Skeletal muscle tissue (tissue), 4 donors: ENCODE data around the gene PRPSAP1. TPM values are rescaled to one million over a fixed set of nuclear protein-coding genes. Genes with fewer than 3 reads are reported as not detected.

Experiments
- H3K27ac ChIP-seq: one replicate; pipeline ENCODE4 v1.7.0; 2013; ENCODE audit warnings: mild to moderate bottlenecking, low read depth, low read length, inconsistent platforms
- H3K27me3 ChIP-seq, 3 donors: one replicate each; pipeline ENCODE4 v1.7.0; 2013; ENCODE audit warnings: low read length in 3 of 3; ENCODE audit not compliant: control insufficient read depth in 3 of 3, insufficient read depth in 3 of 3
- H3K36me3 ChIP-seq, 3 donors: one replicate each; pipeline ENCODE4 v1.7.0; 2013; ENCODE audit warnings: low read length in 3 of 3; ENCODE audit not compliant: control insufficient read depth in 3 of 3, insufficient read depth in 3 of 3
- H3K4me1 ChIP-seq, 3 donors: one replicate each; pipeline ENCODE4 v1.7.0; 2013; ENCODE audit warnings: low read length in 3 of 3, mild to moderate bottlenecking in 3 of 3; ENCODE audit not compliant: control insufficient read depth in 3 of 3, insufficient read depth in 3 of 3
- H3K4me3 ChIP-seq, 3 donors: one replicate each; pipeline ENCODE4 v1.7.0; 2013; ENCODE audit warnings: low read length in 3 of 3
- H3K9ac ChIP-seq, 3 donors: one replicate each; pipeline ENCODE4 v1.7.0; 2013; ENCODE audit warnings: low read length in 3 of 3, mild to moderate bottlenecking in 3 of 3, moderate library complexity in 2 of 3, low read depth in 1 of 3
- H3K9me3 ChIP-seq, 3 donors: one replicate each; pipeline ENCODE4 v1.7.0; 2013; ENCODE audit warnings: low read length in 3 of 3; ENCODE audit not compliant: control insufficient read depth in 3 of 3
- total RNA-seq: library from RNA; depleted of rRNA; stranded (reverse); fragments of >200 nt; gene quantifications from one replicate; pipeline ENCODE4 v1.2.3, GENCODE V29; 2014
- donor health status: Osteomylitis.

Gene PRPSAP1
- total RNA-seq, 1 donor from 2014 or later: 24.0 TPM

DNA sequence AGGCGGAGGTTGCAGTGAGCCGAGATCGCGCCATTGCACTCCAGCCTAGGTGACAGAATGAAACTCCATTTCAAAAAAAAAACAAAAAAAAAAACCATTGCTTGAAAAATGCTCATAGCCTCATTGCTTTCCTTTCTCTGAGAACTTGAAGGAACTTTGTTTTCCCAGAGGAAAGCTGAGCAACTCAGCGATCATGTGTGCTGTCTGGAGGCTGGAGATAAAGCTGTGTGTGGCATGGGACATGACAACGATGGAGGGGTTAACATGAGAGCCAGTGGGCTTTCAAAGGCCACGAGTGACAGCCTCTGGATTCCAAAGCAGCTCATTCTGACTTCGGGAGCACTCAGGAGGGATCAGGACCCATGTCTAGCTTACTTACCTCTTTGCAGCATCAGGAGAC lies 24.1 kb downstream of the PRPSAP1 start:
- peaks cover 4 to 22% (median 13%) of the 10 kb centered on the region in 3 donors for H3K36me3 ChIP-seq
- H3K4me1 ChIP-seq: peaks cover 6 to 8% (median 7%) of the 10 kb centered on the region in 3 donors
- H3K9ac ChIP-seq: no peak overlapping the region
- no peaks in the 10 kb centered on the region for H3K27me3 ChIP-seq
- H3K4me3 ChIP-seq: no peak overlapping the region
- H3K27ac ChIP-seq: no peak overlapping the region
- no peaks in the 10 kb centered on the region for H3K9me3 ChIP-seq

DNA sequence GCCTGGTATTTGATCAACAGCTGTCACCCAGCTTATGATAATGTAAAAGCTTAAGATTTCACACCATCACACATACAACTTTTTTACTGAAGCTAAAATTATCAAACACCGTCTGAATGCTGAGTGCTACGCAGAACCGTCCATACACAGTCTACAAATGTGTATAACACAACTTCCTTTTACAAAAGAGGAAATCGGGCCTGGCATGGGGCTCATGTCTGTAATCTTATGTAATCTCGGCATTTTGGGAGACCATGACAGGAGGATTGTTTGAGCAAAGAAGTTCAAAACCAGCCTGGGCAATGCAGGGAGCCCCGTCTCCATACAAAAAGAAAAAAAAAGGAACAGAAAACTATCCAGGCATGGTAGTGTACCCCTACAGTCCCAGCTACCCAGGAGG lies 26.0 kb downstream of the PRPSAP1 start:
- Histone ChIP-seq H3K36me3 (peaks cover 5 to 25% (median 13%) of the 10 kb centered on the region in 3 donors), H3K27me3 (no peaks in the 10 kb centered on the region), H3K4me1 (peaks cover 6 to 7% (median 7%) of the 10 kb centered on the region in 3 donors), H3K9ac (no peak overlapping the region), H3K9me3 (no peaks in the 10 kb centered on the region), H3K4me3 (no peak overlapping the region), H3K27ac (no peak overlapping the region)

DNA sequence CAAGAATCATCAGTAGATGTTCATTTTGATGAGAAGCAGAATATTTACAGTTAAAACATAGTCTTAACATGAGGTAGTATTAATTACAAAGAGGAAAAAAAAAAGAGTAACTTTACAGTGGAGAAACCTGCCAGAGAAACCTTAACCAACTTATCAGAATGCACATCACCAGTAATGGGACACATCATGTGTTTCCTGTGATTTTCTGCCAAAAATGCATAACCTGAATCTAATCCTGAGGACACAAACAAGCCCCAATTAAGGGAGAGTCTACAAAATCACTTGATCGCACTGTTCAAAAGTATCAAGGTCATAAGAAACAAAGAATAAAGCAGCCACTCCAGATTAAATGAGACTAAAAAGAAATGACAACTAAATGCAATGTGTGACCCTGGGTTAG lies 27.4 kb downstream of the PRPSAP1 start:
- Histone ChIP-seq H3K4me3 (no peak overlapping the region), H3K36me3 (peaks cover 8 to 26% (median 13%) of the 10 kb centered on the region in 3 donors), H3K9ac (no peak overlapping the region), H3K27ac (no peak overlapping the region), H3K4me1 (no peaks in the 10 kb centered on the region), H3K9me3 (no peaks in the 10 kb centered on the region), H3K27me3 (no peaks in the 10 kb centered on the region)

DNA sequence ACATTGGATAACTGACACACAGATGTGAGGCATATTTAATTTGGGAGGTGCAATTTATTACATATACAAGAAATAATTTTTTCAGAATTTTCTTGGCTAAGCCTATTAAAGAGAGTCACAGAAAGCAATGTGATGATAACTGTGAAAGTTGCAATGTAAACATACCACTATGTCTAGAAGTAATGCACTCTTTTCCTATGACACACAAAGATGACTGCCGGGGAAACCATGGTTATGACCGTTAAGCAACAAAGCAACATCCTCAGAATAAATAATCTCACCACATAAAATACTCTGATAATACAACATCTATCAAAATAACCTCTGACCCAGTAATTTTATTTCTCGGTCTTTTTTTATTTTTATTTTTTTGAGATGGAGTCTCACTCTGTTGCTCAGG lies 35.1 kb downstream of the PRPSAP1 start:
- Histone ChIP-seq H3K9me3 (no peaks in the 10 kb centered on the region), H3K4me1 (no peaks in the 10 kb centered on the region), H3K9ac (no peak overlapping the region), H3K4me3 (no peak overlapping the region), H3K27ac (no peak overlapping the region), H3K27me3 (no peaks in the 10 kb centered on the region), H3K36me3 (peaks cover 3 to 12% (median 6%) of the 10 kb centered on the region in 3 donors)

DNA sequence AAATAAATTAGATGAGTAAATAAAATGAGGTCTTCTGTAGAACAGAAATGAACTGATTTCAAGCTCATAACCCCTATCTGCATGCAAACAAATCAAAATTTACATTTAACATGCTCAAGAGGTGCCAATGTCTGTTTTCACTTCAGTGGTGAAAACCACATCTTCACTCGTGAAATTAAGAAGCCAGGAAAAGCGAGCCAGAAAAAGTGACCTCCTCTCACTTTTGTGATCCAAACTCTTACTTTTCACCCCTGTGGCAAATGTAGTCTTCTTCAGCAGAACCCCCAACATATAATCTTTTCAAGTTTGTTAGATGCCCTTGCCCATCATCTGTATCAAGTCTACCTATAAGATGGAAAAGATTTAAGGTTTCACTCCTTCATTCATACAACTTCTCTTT lies 36.2 kb downstream of the PRPSAP1 start:
- H3K36me3 ChIP-seq: peaks cover 11 to 18% (median 13%) of the 10 kb centered on the region in 3 donors
- H3K4me1 ChIP-seq: no peaks in the 10 kb centered on the region
- no peaks in the 10 kb centered on the region for H3K27me3 ChIP-seq
- H3K9me3 ChIP-seq: no peaks in the 10 kb centered on the region
- no peak overlapping the region for H3K9ac ChIP-seq
- no peak overlapping the region for H3K27ac ChIP-seq
- no peak overlapping the region for H3K4me3 ChIP-seq

DNA sequence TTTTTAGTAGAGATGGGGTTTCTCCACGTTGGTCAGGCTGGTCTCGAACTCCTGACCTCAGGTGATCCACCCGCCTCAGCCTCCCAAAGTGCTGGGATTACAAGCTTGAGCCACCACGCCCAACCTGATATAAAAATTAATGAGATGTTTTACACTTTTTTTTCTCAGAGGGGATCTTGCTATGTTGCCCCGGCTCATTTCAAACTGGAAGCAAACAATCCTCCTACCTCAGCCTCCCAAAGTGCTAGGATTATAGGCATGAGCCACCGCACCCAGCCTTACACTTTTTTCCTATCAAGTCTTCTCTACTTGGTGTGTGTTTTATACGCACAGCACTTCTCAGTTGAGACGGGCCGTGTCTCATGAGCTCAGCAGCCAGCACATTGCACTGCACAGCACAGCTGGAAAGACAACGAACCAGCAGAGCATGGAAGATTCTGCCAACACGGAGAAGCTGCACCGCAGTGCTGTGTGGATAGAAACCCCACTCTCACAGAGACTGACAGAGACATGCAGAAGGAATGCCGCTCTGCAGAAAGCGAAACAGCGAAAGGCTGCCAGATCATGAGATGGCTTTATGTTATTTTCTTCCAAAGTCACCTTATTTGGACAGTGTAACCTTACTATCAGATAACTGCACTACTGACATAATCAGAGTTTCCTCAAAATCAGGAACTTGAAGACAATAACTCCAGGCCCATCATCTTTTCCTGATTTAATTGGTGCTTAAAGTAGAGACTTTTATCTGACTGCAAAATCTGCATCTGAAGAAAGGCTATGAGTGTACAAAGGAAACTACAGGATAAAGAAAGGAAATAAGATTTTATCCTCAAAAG lies 39.1 kb downstream of the PRPSAP1 start:
- Histone ChIP-seq H3K9me3 (no peaks in the 10 kb centered on the region), H3K36me3 (peaks cover 16 to 31% (median 23%) of the 10 kb centered on the region in 3 donors), H3K9ac (peak overlapping the region in 1 of 3 donors; percentile 33), H3K4me1 (no peaks in the 10 kb centered on the region), H3K4me3 (no peak overlapping the region), H3K27me3 (no peaks in the 10 kb centered on the region), H3K27ac (no peak overlapping the region)

DNA sequence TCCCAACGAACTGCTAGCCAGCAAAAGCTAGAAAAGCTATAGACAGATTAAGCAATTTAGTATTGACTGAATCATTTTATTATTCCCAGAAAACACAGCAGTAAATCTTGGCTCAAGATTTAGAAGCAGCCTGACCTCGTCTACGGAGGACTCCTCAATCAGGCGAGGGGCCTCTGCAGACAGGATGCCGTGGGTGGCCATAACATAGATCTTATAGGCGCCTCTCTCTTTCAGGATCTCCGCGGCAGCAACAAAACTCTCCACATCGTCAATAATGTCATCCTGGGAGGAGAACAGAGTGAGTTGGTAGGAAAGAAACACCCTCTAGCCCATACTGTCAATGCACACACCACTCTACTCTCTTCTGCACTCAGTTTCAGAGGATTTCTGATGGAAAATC lies 41.0 kb downstream of the PRPSAP1 start:
- H3K4me3 ChIP-seq: no peak overlapping the region
- H3K4me1 ChIP-seq: no peaks in the 10 kb centered on the region
- no peak overlapping the region for H3K9ac ChIP-seq
- H3K27ac ChIP-seq: no peak overlapping the region
- H3K27me3 ChIP-seq: no peaks in the 10 kb centered on the region
- no peaks in the 10 kb centered on the region for H3K9me3 ChIP-seq
- peaks cover 16 to 30% (median 23%) of the 10 kb centered on the region in 3 donors for H3K36me3 ChIP-seq

DNA sequence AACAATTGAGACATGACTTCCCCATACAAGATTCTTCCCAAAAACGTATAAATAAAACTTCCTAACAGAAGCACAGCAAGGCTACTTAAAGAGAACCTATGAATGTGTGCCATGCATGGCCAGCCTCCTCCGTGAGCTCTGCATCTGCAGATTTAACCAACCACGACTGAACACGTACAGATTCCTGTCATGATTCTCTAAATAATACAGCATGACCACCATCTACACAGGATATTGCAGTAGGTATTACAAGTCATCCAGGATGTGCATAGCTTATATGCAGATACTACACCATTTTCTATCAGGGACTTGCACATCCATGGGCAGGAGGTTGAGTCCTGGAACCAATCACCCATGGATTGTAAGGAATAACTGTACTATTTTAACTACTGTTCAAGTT lies 44.3 kb downstream of the PRPSAP1 start:
- Histone ChIP-seq H3K4me3 (no peak overlapping the region), H3K27ac (no peak overlapping the region), H3K9ac (no peak overlapping the region), H3K4me1 (no peaks in the 10 kb centered on the region), H3K27me3 (no peaks in the 10 kb centered on the region), H3K9me3 (no peaks in the 10 kb centered on the region), H3K36me3 (peaks cover 16 to 35% (median 23%) of the 10 kb centered on the region in 3 donors)

DNA sequence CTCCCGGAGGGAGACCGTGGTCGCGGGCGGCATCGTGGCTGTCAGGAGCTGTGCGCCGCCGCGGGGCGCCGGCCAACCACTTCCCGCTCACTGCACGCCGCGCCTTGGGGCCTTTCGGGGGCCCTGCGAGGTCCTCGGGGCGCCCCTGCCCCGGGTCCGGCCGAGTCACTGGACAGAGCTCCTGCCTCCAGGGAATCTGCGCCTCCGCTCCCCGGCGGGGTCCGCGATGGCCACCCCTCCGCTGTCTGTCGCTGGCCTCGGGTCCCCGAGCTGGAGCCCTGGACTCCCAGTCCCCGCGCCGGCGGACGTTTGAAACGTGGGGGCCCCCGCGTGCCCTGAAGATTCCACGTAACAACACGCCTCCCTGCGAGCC lies 45.8 kb downstream of the PRPSAP1 start, which contains the start of gene QRICH2:
TSS of gene QRICH2 (minus strand) at position 311 of the 373 bp plus-strand sequence. CDS start at position 33, 278 bp downstream.
- peaks cover 10 to 26% (median 13%) of the 10 kb centered on the region in 3 donors for H3K36me3 ChIP-seq
- no peak within 1 kb of the TSS for H3K9ac ChIP-seq
- no peaks in the 10 kb centered on the region for H3K27me3 ChIP-seq
- no peak within 1 kb of the TSS for H3K4me3 ChIP-seq
- no peak within 1 kb of the TSS for H3K27ac ChIP-seq
- H3K4me1 ChIP-seq: no peaks in the 10 kb centered on the region
- H3K9me3 ChIP-seq: no peaks in the 10 kb centered on the region

DNA sequence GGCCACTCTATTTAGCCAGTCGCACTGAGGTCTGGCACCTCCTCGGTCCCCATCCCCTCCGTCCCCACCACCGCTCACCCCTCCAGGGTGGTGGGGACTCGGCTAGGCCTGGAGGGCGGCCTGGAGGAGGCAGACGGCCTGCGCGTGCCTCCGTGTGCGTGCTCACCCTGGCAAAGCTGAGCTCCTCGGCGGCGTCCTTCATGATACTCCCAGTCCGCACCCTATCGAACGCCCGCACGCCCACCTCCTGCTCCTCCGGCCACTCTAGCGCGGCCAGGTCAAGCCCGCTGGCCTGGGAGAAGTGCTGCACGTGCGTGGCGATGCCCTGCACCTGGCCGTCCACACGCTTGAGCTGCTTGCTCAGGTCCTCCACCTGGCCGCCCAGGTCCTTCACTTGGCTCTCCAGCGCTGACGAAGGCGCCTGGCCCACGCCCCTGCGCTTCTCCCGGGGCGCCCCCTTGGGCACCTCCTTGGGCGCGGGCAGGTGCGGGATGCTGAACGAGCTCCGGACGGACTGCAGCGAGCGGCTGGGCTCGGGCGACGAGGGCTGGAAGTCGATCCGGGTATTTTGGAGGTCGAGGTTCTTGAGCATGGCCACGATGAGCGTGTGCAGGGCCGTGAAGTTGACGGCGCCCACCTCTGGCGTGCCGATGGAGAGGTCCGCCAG lies 46.3 kb downstream of the PRPSAP1 start:
- Histone ChIP-seq H3K27ac (no peak overlapping the region), H3K9ac (no peak overlapping the region), H3K36me3 (peaks cover 5 to 21% (median 8%) of the 10 kb centered on the region in 3 donors), H3K9me3 (no peaks in the 10 kb centered on the region), H3K4me1 (no peaks in the 10 kb centered on the region), H3K4me3 (no peak overlapping the region), H3K27me3 (no peaks in the 10 kb centered on the region)
